ENCODE data around the gene ASTN2.

- TF ChIP-seq CTCF (IDR thresholded peaks at IDR 0.05; ENCODE audit: borderline replicate concordance, extremely low read depth, low read length, poor library complexity, severe bottlenecking) (no peak), EZH2 (IDR thresholded peaks at IDR 0.05; ENCODE audit: borderline replicate concordance, low read depth, low read length, severe bottlenecking) (no peak)
These were observed 20.2 kb downstream of the ASTN2 start for GRCh38 chr9:117394655-117395054.

All from DND-41 (cell line).